CD4-positive, alpha-beta T cell (primary cell): Measurements from ENCODE around the gene SYCE3. TPM values are rescaled to one million over a fixed set of nuclear protein-coding genes. Genes with fewer than 3 reads are reported as not detected.
A peak's percentile ranks its signal among the peaks of the same experiment; 100 is the strongest.

ENCODE experiments used
- ATAC-seq: fragments of 200-7000 bp; cut with Tn5 transposase; one replicate; pipeline ENCODE4 v1.10.0; 2022; ENCODE audit warnings: mild to moderate bottlenecking; ENCODE audit not compliant: poor library complexity
- CTCF ChIA-PET: fragments of 350-600 bp; sonication (Branson Sonifier 250); formaldehyde crosslinking; loops from one replicate; lab custom pipeline; 2021; ENCODE audit warnings: antibody characterized with exemption, inconsistent platforms; lab: Charles Lee
- POLR2A ChIA-PET: fragments of 350-600 bp; sonication (Branson Sonifier 250); formaldehyde crosslinking; loops from one replicate; lab custom pipeline; 2021; ENCODE audit warnings: antibody characterized with exemption, inconsistent platforms; lab: Charles Lee
- DNase-seq, 14 experiments: peaks; one replicate each; pipeline ENCODE4 v3.0.0-alpha.2; 2013 to 2020; ENCODE audit warnings: mixed read lengths in 2 of 14
- H3K27ac ChIP-seq, 2 donors: one replicate each; pipeline versions ENCODE4 v1.5.1 to v1.7.0; 2013; ENCODE audit warnings: low read length in 2 of 2, low read depth in 1 of 2, mild to moderate bottlenecking in 1 of 2
- H3K27me3 ChIP-seq, 2 experiments: 1 replicate in 1 of 2; 2 replicates in 1 of 2; pipeline versions ENCODE4 v1.6.1 to v1.7.0; 2013; ENCODE audit warnings: low read length in 2 of 2, control low read depth in 1 of 2, mild to moderate bottlenecking in 1 of 2, moderate library complexity in 1 of 2; ENCODE audit not compliant: insufficient read depth in 2 of 2, control insufficient read depth in 1 of 2
- H3K36me3 ChIP-seq: one replicate; pipeline ENCODE4 v1.6.1; 2013; ENCODE audit warnings: low read length, control low read depth; ENCODE audit not compliant: insufficient read depth
- H3K4me1 ChIP-seq: one replicate; pipeline ENCODE4 v1.6.1; 2013; ENCODE audit warnings: low read length, control low read depth; ENCODE audit not compliant: insufficient read depth
- H3K4me3 ChIP-seq: one replicate; pipeline ENCODE4 v1.5.1; 2013; ENCODE audit warnings: mild to moderate bottlenecking, low read length, moderate library complexity
- H3K9me3 ChIP-seq, 2 experiments: 1 replicate in 1 of 2; 2 replicates in 1 of 2; pipeline versions ENCODE4 v1.6.1 to v1.7.0; 2013; ENCODE audit warnings: low read length in 2 of 2, mild to moderate bottlenecking in 2 of 2, control low read depth in 1 of 2, moderate library complexity in 1 of 2; ENCODE audit not compliant: control insufficient read depth in 1 of 2, insufficient read depth in 1 of 2
- H3K27ac Mint-ChIP-seq: one replicate; pipeline ENCODE4 v1.8.0; 2020; ENCODE audit warnings: mixed read lengths
- H3K27me3 Mint-ChIP-seq: one replicate; pipeline ENCODE4 v1.8.0; 2021; ENCODE audit warnings: mixed read lengths
- H3K36me3 Mint-ChIP-seq: one replicate; pipeline ENCODE4 v1.8.0; 2021; ENCODE audit warnings: low read depth, mixed read lengths
- H3K4me1 Mint-ChIP-seq: one replicate; pipeline ENCODE4 v1.8.0; 2021; ENCODE audit warnings: low read depth, mixed read lengths
- H3K4me3 Mint-ChIP-seq: one replicate; pipeline ENCODE4 v1.8.0; 2020; ENCODE audit warnings: mild to moderate bottlenecking, mixed read lengths
- H3K9me3 Mint-ChIP-seq: one replicate; pipeline ENCODE4 v1.8.0; 2020; ENCODE audit warnings: mixed read lengths
- CTCF ChIP-seq: fragments of 200-600 bp; IDR thresholded peaks from one replicate; pipeline ENCODE4 v1.8.0; 2022; ENCODE audit warnings: antibody characterized with exemption, mild to moderate bottlenecking
- intact Hi-C, 2 experiments: fragments of 100-400 bp; cut with DNase I in 1 of 2; cut with micrococcal nuclease in 1 of 2; formaldehyde crosslinking; loops; one replicate each; pipeline versions ENCODE4 v1.15.1 to v1.9.0; 2023 to 2025; cut with DNase I, micrococcal nuclease
- total RNA-seq, 174 experiments: library from RNA in 2 of 174; stranded (reverse) in 2 of 174; gene quantifications; one replicate each; pipeline ENCODE4 v1.2.3 and lab custom pipeline; 2021 to 2026

SYCE3 gene
- total RNA-seq, 2 experiments from 2014 or later, result not detected

GRCh38 chr22:50606946-50607658 is 44.4 kb upstream of the SYCE3 start:
- no peak overlapping the region for H3K27ac ChIP-seq
- Mint-ChIP-seq H3K9me3 (no peaks in the 10 kb centered on the region), H3K4me1 (peaks cover 3% of the 10 kb centered on the region), H3K27ac (no peak overlapping the region), H3K36me3 (no peaks in the 10 kb centered on the region), H3K27me3 (peaks cover 52% of the 10 kb centered on the region), H3K4me3 (no peak overlapping the region)
- H3K27me3 ChIP-seq, result peaks cover 29 to 47% of the 10 kb centered on the region in 2 experiments
- TF ChIP-seq CTCF, result no peak
- no peak overlapping the region for H3K4me3 ChIP-seq
- H3K9me3 ChIP-seq, result peaks cover 0 to 18% of the 10 kb centered on the region in 2 experiments
- no peaks in the 10 kb centered on the region for H3K4me1 ChIP-seq
- CTCF ChIA-PET, result no interaction called here
- DNase-seq (peak in 1 of 14 experiments; percentile 5), ATAC-seq (no peak)
- POLR2A ChIA-PET, result interaction anchor here (1.0 kb wide), 1 partner anchor 14 kb away, joined by 3 read pairs; no protein-coding TSS in a partner anchor
- H3K36me3 ChIP-seq, result no peaks in the 10 kb centered on the region
- intact Hi-C loops, result no loop called here

- H3K4me1 Mint-ChIP-seq, result peaks cover 10% of the 10 kb centered on the region
- POLR2A ChIA-PET, result interaction anchor here (1.0 kb wide), 1 partner anchor 15 kb away, joined by 3 read pairs; no protein-coding TSS in a partner anchor
- peaks cover 57% of the 10 kb centered on the region for H3K27me3 Mint-ChIP-seq
- no peak overlapping the region for H3K4me3 Mint-ChIP-seq
- Histone ChIP-seq H3K36me3 (no peaks in the 10 kb centered on the region), H3K27me3 (peaks cover 35 to 54% of the 10 kb centered on the region in 2 experiments), H3K4me1 (no peaks in the 10 kb centered on the region), H3K27ac (no peak overlapping the region), H3K4me3 (no peak overlapping the region), H3K9me3 (peaks cover 0 to 18% of the 10 kb centered on the region in 2 experiments)
- H3K27ac Mint-ChIP-seq, result no peak overlapping the region
- H3K9me3 Mint-ChIP-seq, result no peaks in the 10 kb centered on the region
- no peak for TF ChIP-seq CTCF
- ATAC-seq (no peak), DNase-seq (peak in 2 of 14 experiments; percentile 12 to 14)
- intact Hi-C loops, result no loop called here
- CTCF ChIA-PET, result no interaction called here
- H3K36me3 Mint-ChIP-seq, result peaks cover 4% of the 10 kb centered on the region
Measured at GRCh38 chr22:50606165-50606945, 43.6 kb upstream of the SYCE3 start.

GRCh38 chr22:50605613-50606074 is 42.9 kb upstream of the SYCE3 start:
- intact Hi-C loops, result no loop called here
- ChIA-PET CTCF (no interaction called here), POLR2A (interaction anchor here (1.0 kb wide), 1 partner anchor 16 kb away, joined by 3 read pairs; no protein-coding TSS in a partner anchor)
- Histone ChIP-seq H3K36me3 (no peaks in the 10 kb centered on the region), H3K27ac (no peak overlapping the region), H3K9me3 (peaks cover 0 to 18% of the 10 kb centered on the region in 2 experiments), H3K27me3 (peaks cover 40 to 58% of the 10 kb centered on the region in 2 experiments), H3K4me3 (no peak overlapping the region), H3K4me1 (peaks cover 4% of the 10 kb centered on the region)
- Mint-ChIP-seq H3K9me3 (no peaks in the 10 kb centered on the region), H3K4me3 (no peak overlapping the region), H3K27ac (no peak overlapping the region), H3K27me3 (peaks cover 57% of the 10 kb centered on the region), H3K4me1 (peaks cover 10% of the 10 kb centered on the region), H3K36me3 (peaks cover 4% of the 10 kb centered on the region)
- no peak for TF ChIP-seq CTCF
- DNase-seq, result peak in 1 of 14 experiments; percentile 9
- ATAC-seq, result no peak
